SH-SY5Y (cell line): Measurements from ENCODE around the gene CAPSL.

ENCODE experiments used
- GATA2 ChIP-seq: IDR thresholded peaks from 2 replicates; pipeline ENCODE4 v1.6.1; 2011; ENCODE audit warnings: mild to moderate bottlenecking, low read depth, low read length
- GATA3 ChIP-seq: IDR thresholded peaks from 2 replicates; pipeline ENCODE4 v1.6.1; 2011; ENCODE audit warnings: low read depth, mild to moderate bottlenecking, low read length, moderate library complexity

DNA sequence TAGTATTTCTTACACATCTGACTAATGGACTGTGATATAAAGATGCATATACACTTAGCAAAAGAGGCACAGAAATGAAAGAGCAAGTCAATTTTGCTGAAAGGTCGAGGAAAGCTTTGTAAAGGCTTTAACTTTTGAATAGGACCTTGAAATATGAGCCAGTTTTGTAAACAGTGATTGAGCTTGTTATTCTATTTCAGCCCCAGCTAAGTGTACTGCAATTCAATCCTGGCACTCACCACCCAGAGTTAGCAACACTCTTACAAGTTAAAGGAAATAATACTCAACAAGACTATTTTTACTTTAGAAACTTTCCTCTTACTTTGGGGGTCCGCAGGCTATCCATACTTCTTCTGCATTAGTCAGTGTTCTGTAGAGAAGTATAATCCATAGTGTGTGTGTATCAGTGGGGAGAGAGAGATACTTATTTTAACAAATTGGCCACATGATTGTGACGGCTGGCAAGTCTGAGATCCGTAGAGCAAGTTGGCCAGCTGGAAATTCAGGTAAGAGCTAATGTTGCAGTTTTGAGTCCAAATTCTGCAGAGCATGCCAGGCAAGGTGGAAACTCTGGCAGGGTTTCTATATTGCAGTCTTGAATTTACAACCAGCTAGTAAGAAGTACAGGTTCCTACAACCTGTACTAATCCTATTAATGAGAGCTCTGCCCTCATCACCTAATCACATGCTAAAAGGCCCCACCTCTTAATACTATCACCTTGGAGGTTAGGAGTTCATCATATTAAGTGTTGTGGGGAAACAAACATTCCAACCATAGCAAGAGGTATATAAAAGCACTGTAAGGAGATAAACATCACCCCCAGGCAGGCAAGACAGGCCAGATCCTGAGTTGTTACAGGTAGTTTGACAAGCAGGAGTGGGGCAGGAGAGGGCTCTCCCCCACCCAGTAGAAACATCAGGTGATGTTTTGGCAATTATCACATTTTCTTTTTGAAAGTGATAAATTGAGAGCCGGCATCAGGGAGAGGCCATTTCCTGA lies 48.1 kb downstream of the CAPSL start:
- no peak for TF ChIP-seq GATA2
- TF ChIP-seq GATA3: no peak
